ENCODE measurements around the gene SLC46A3.

DNA sequence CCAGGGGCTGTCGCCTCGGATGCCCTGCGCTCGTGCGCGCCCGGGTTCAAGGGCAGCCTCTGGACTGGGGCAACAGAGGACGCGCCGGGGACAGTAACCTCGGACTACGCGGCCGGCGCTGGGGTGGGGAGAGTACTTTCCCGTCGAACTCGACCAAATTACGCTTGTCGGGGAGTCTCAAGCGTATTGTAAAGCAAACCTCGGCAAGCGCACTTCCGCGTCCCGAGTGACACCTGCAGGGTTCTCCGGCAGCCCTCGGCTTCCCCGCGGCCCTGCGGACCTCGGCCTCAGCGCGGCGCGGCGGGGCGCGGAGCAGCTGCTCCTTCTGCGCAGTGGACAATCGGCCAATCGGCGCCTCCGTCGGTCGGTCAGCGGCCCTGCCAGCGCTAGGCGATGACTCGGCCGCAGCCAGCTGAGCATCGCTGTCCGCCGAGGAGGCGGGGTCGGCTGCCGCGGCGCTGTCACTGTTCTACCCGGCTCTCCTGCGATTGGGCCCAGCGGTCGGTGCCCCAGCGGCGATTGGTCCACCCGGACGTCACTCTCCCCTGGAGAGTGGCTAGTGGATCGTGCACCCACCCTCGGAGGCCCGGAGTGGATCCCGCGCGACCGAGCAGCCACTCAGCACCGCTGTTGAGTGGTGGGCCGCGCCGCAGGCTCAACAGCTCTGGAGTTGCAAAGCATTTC, at the start of gene SLC46A3:
- TF ChIP-seq, protein P1, sequence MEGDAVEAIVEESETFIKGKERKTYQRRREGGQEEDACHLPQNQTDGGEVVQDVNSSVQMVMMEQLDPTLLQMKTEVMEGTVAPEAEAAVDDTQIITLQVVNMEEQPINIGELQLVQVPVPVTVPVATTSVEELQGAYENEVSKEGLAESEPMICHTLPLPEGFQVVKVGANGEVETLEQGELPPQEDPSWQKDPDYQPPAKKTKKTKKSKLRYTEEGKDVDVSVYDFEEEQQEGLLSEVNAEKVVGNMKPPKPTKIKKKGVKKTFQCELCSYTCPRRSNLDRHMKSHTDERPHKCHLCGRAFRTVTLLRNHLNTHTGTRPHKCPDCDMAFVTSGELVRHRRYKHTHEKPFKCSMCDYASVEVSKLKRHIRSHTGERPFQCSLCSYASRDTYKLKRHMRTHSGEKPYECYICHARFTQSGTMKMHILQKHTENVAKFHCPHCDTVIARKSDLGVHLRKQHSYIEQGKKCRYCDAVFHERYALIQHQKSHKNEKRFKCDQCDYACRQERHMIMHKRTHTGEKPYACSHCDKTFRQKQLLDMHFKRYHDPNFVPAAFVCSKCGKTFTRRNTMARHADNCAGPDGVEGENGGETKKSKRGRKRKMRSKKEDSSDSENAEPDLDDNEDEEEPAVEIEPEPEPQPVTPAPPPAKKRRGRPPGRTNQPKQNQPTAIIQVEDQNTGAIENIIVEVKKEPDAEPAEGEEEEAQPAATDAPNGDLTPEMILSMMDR (IDR thresholded peaks at IDR 0.05): no peak
- TF ChIP-seq POLR2AphosphoS5 (IDR thresholded peaks at IDR 0.05) (peak; percentile 62 to 87 (median 70)), EP300 (IDR thresholded peaks at IDR 0.05) (no peak)

All from stomach (tissue), 4 donors.